ENCODE results near the gene PALLD. TPM values are rescaled to one million over a fixed set of nuclear protein-coding genes. Genes with fewer than 3 reads are reported as not detected.

PALLD gene
- total and polyA plus RNA-seq, 7 donors = 40.7 to 1,991 (median 1,233) TPM

DNA sequence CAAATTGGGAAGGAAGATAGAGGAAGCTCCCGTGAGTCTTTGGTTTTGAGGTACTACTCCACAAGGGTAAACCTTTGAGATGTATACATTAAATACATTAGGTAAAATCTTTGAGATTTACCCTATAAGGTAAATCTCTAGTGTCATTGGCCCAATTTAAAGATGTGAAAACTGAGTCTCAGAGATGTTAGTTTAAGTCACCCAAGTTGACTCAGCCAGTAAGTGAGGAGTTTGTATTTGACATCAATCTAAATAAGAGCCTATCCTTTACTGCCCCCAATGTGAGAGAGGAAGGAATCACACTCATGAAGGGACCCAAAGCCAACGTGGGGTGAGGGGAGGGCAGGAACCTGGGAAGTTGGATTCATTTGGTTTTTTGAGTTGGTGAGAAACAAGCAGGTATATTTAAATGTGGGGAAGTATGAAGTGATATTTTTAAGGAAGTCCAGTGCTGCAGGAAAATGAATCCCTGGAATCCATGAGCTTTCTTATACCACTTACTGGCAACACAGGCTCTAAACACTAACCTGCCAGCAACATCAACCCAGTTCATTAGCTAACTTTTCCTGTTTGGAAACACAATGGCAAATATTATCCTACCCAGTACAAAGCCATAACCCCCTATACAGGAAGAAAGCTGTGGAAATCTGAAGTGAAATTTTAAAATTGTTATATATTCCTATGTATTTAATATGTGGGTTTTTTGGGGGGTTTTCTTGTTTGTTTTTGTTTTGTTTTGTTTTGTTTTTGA lies 55.3 kb downstream of the PALLD start:
- DNase-seq = no peak
- no peaks in the 10 kb centered on the region for H3K4me1 ChIP-seq
- H3K9me3 ChIP-seq = no peaks in the 10 kb centered on the region
- no peak overlapping the region for H3K27ac ChIP-seq
- no peak overlapping the region for H3K4me3 ChIP-seq
- no peaks in the 10 kb centered on the region for H3K36me3 ChIP-seq
- H3K27me3 ChIP-seq = no peaks in the 10 kb centered on the region
- TF ChIP-seq POLR2A (IDR thresholded peaks at IDR 0.05) (no peak), POLR2AphosphoS5 (IDR thresholded peaks at IDR 0.05) (no peak), CTCF (IDR thresholded peaks at IDR 0.05) (no peak), EP300 (IDR thresholded peaks at IDR 0.05) (no peak)
- 71 to 73% methylated on average over 2 of the region's 2 CpGs for WGBS, 2 donors
- intact Hi-C loops (cut with DNase I) = no loop called here

- no peaks in the 10 kb centered on the region for H3K36me3 ChIP-seq
- no peak overlapping the region for H3K27ac ChIP-seq
- no peaks in the 10 kb centered on the region for H3K4me1 ChIP-seq
- H3K27me3 ChIP-seq = no peaks in the 10 kb centered on the region
- no peak for TF ChIP-seq CTCF (IDR thresholded peaks at IDR 0.05)
- TF ChIP-seq POLR2AphosphoS5 (IDR thresholded peaks at IDR 0.05) = no peak
- TF ChIP-seq EP300 (IDR thresholded peaks at IDR 0.05) = no peak
- no peak for TF ChIP-seq POLR2A (IDR thresholded peaks at IDR 0.05)
- no peaks in the 10 kb centered on the region for H3K9me3 ChIP-seq
- no peak for DNase-seq
- intact Hi-C loops (cut with DNase I) = no loop called here
- no peak overlapping the region for H3K4me3 ChIP-seq
- WGBS, 2 donors = 67 to 81% methylated on average over 8 of the region's 8 CpGs
Measured at GRCh38 chr4:168553714-168554370, 57.0 kb downstream of the PALLD start.

- peaks cover 0 to 5% (median 1%) of the 10 kb centered on the region in 4 donors for H3K4me1 ChIP-seq
- no peaks in the 10 kb centered on the region for H3K27me3 ChIP-seq
- WGBS, 2 donors = 96% methylated on average over 5 of the region's 5 CpGs
- H3K4me3 ChIP-seq = no peak overlapping the region
- TF ChIP-seq EP300 (IDR thresholded peaks at IDR 0.05) (no peak), POLR2A (IDR thresholded peaks at IDR 0.05) (no peak), CTCF (IDR thresholded peaks at IDR 0.05) (no peak), POLR2AphosphoS5 (IDR thresholded peaks at IDR 0.05) (no peak)
- H3K36me3 ChIP-seq = no peaks in the 10 kb centered on the region
- intact Hi-C loops (cut with DNase I) = no loop called here
- no peaks in the 10 kb centered on the region for H3K9me3 ChIP-seq
- H3K27ac ChIP-seq = no peak overlapping the region
- DNase-seq = no peak
Measured at GRCh38 chr4:168555437-168555836, 58.6 kb downstream of the PALLD start.

DNA sequence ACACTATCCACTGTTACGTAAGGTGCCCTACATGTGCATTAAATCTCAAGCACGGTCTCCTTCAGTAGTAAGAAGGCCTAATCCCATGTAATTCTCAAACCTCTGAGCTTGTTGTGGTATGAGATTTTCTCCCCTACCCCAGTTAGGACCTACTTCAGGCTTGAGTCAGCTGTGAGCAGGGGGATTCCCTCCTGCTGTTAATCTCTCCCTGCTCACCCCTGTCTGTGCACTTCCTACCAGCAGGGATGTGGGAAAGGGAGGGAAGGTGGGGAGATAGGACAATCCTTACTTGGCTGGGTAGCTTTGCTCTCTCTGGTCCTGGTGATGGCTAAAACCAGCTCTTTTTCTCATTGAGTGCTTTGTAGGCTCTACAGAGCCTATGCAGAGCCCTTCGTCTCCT lies 60.8 kb downstream of the PALLD start:
- Histone ChIP-seq H3K4me3 (no peak overlapping the region), H3K27me3 (no peaks in the 10 kb centered on the region), H3K36me3 (no peaks in the 10 kb centered on the region), H3K9me3 (no peaks in the 10 kb centered on the region), H3K27ac (no peak overlapping the region), H3K4me1 (peaks cover 0 to 15% (median 13%) of the 10 kb centered on the region in 4 donors)
- 96 to 98% methylated on average over 3 of the region's 3 CpGs for WGBS, 2 donors
- no peak for DNase-seq
- intact Hi-C loops (cut with DNase I) = no loop called here
- no peak for TF ChIP-seq CTCF (IDR thresholded peaks at IDR 0.05)
- TF ChIP-seq POLR2AphosphoS5 (IDR thresholded peaks at IDR 0.05) = no peak
- no peak for TF ChIP-seq POLR2A (IDR thresholded peaks at IDR 0.05)
- TF ChIP-seq EP300 (IDR thresholded peaks at IDR 0.05) = no peak

All from sigmoid colon (tissue), 7 donors.